ENCODE data around the gene AK8.

The AK8 gene

GRCh38 chr9:132854832-132855231 lies 23.3 kb downstream of the AK8 start:
- H2AFZ ChIP-seq (ENCODE audit: low read length) = no peak overlapping the region
- no peaks in the 10 kb centered on the region for H3K9me3 ChIP-seq (ENCODE audit: insufficient read depth, low read depth, low read length)
- no peak for TF ChIP-seq CTCF (conservative IDR thresholded peaks at IDR 0.05; ENCODE audit: low read length)
- TF ChIP-seq EZH2phosphoT487 (IDR thresholded peaks at IDR 0.05; ENCODE audit: borderline replicate concordance) = no peak

GRCh38 chr9:132853482-132853881 lies 24.6 kb downstream of the AK8 start:
- Histone ChIP-seq H2AFZ (ENCODE audit: low read length) (no peak overlapping the region), H3K27me3 (ENCODE audit: insufficient read depth, low read length, poor library complexity, severe bottlenecking) (no peaks in the 10 kb centered on the region), H3F3A (ENCODE audit: low read depth) (no peaks in the 10 kb centered on the region), H3K9me3 (ENCODE audit: insufficient read depth, low read depth, low read length) (no peaks in the 10 kb centered on the region), H3K4me1 (ENCODE audit: insufficient read depth, low read length, poor library complexity, severe bottlenecking) (peaks cover 29% of the 10 kb centered on the region), H3K36me3 (ENCODE audit: insufficient read depth, low read length) (no peaks in the 10 kb centered on the region), H3K4me3 (ENCODE audit: low read length, poor library complexity, severe bottlenecking) (no peak overlapping the region), H3K4me2 (ENCODE audit: low read depth, low read length, poor library complexity, severe bottlenecking) (no peak overlapping the region), H4K20me1 (ENCODE audit: insufficient read depth, low read length, poor library complexity, severe bottlenecking) (no peaks in the 10 kb centered on the region), H3K9me2 (replicated peaks; ENCODE audit: low read depth, low read length) (no peaks in the 10 kb centered on the region), H3K9ac (ENCODE audit: low read depth, low read length, poor library complexity, severe bottlenecking) (no peak overlapping the region), H3K79me2 (ENCODE audit: insufficient read depth, low read length) (no peaks in the 10 kb centered on the region)
- TF ChIP-seq EZH2phosphoT487 (IDR thresholded peaks at IDR 0.05; ENCODE audit: borderline replicate concordance) = no peak
- TF ChIP-seq CTCF (conservative IDR thresholded peaks at IDR 0.05; ENCODE audit: low read length) = no peak

More at GRCh38 chr9:132854832-132855231, 23.3 kb downstream of the AK8 start:
- Histone ChIP-seq H3K4me3 (ENCODE audit: low read length, poor library complexity, severe bottlenecking) (no peak overlapping the region), H3K36me3 (ENCODE audit: insufficient read depth, low read length) (no peaks in the 10 kb centered on the region), H3K27me3 (ENCODE audit: insufficient read depth, low read length, poor library complexity, severe bottlenecking) (no peaks in the 10 kb centered on the region), H3K4me2 (ENCODE audit: low read depth, low read length, poor library complexity, severe bottlenecking) (no peak overlapping the region), H3K9me2 (replicated peaks; ENCODE audit: low read depth, low read length) (no peaks in the 10 kb centered on the region), H3K4me1 (ENCODE audit: insufficient read depth, low read length, poor library complexity, severe bottlenecking) (peaks cover 23% of the 10 kb centered on the region), H3K79me2 (ENCODE audit: insufficient read depth, low read length) (no peaks in the 10 kb centered on the region), H3F3A (ENCODE audit: low read depth) (no peaks in the 10 kb centered on the region), H3K9ac (ENCODE audit: low read depth, low read length, poor library complexity, severe bottlenecking) (no peak overlapping the region), H4K20me1 (ENCODE audit: insufficient read depth, low read length, poor library complexity, severe bottlenecking) (no peaks in the 10 kb centered on the region)

GRCh38 chr9:132849185-132849706 lies 28.8 kb downstream of the AK8 start:
- H3K4me2 ChIP-seq (ENCODE audit: low read depth, low read length, poor library complexity, severe bottlenecking) = no peak overlapping the region
- H3F3A ChIP-seq (ENCODE audit: low read depth) = no peaks in the 10 kb centered on the region
- H3K9me2 ChIP-seq (replicated peaks; ENCODE audit: low read depth, low read length) = no peaks in the 10 kb centered on the region
- peaks cover 32% of the 10 kb centered on the region for H3K4me1 ChIP-seq (ENCODE audit: insufficient read depth, low read length, poor library complexity, severe bottlenecking)
- H3K79me2 ChIP-seq (ENCODE audit: insufficient read depth, low read length) = no peaks in the 10 kb centered on the region
- H3K4me3 ChIP-seq (ENCODE audit: low read length, poor library complexity, severe bottlenecking) = no peak overlapping the region
- TF ChIP-seq CTCF (conservative IDR thresholded peaks at IDR 0.05; ENCODE audit: low read length) (no peak), EZH2phosphoT487 (IDR thresholded peaks at IDR 0.05; ENCODE audit: borderline replicate concordance) (no peak)
- H3K27me3 ChIP-seq (ENCODE audit: insufficient read depth, low read length, poor library complexity, severe bottlenecking) = no peaks in the 10 kb centered on the region
- no peak overlapping the region; the same call in 1 of the 2 replicates for H2AFZ ChIP-seq (ENCODE audit: low read length)
- no peaks in the 10 kb centered on the region for H3K36me3 ChIP-seq (ENCODE audit: insufficient read depth, low read length)
- no peak overlapping the region for H3K9ac ChIP-seq (ENCODE audit: low read depth, low read length, poor library complexity, severe bottlenecking)
- H4K20me1 ChIP-seq (ENCODE audit: insufficient read depth, low read length, poor library complexity, severe bottlenecking) = no peaks in the 10 kb centered on the region
- H3K9me3 ChIP-seq (ENCODE audit: insufficient read depth, low read depth, low read length) = no peaks in the 10 kb centered on the region

Measured in Loucy (cell line).